AG04450 (cell line): ENCODE data around the gene RFX5. TPM values are rescaled to one million over a fixed set of nuclear protein-coding genes. Genes with fewer than 3 reads are reported as not detected.

Experiments used
- CTCF ChIA-PET: fragments of 300-600, 350-600 bp; formaldehyde crosslinking; extraction: SDS; loops from one replicate; lab custom pipeline; 2022; ENCODE audit warnings: antibody characterized with exemption, inconsistent platforms; lab: Charles Lee
- POLR2A ChIA-PET: fragments of 350-600 bp; formaldehyde crosslinking; extraction: SDS; loops from one replicate; lab custom pipeline; 2021; ENCODE audit warnings: antibody characterized with exemption, inconsistent platforms; lab: Yijun Ruan, JAX
- DNase-seq: peaks from one replicate; pipeline ENCODE4 v3.0.0-alpha.2; 2011; ENCODE audit warnings: low read depth, low spot score
- H3K27ac ChIP-seq: one replicate; pipeline ENCODE4 v1.5.1; 2012; ENCODE audit warnings: low read depth, low read length, control low read depth
- H3K27me3 ChIP-seq: one replicate; pipeline ENCODE4 v1.6.0; 2012; ENCODE audit warnings: low read length; ENCODE audit not compliant: control insufficient read depth, insufficient read depth
- H3K4me3 ChIP-seq: 2 replicates; pipeline ENCODE4 v1.5.1; 2011; ENCODE audit warnings: mild to moderate bottlenecking, low read depth, low read length, control low read depth
- H3K9me3 ChIP-seq: 2 replicates; pipeline ENCODE4 v1.5.1; 2012; ENCODE audit warnings: low read length; ENCODE audit not compliant: control insufficient read depth, insufficient read depth
- CTCF ChIP-seq: IDR thresholded peaks from 2 replicates; pipeline ENCODE4 v1.5.1; 2011; ENCODE audit warnings: low read depth, low read length, control low read depth, inconsistent platforms
- polyA plus RNA-seq: library from polyadenylated mRNA; depleted of rRNA; stranded (reverse); fragments of >200 nt; gene quantifications from 2 replicates; pipeline ENCODE4 v1.2.3, GENCODE V29; 2011

The RFX5 gene
- polyA plus RNA-seq, 1 experiment, result 40.9 TPM

GRCh38 chr1:151386002-151386401, 39.0 kb upstream of the RFX5 start:
- no peak for TF ChIP-seq CTCF
- POLR2A ChIA-PET, result interaction anchor here (1.7 kb wide), 1 partner anchor 14 kb away, joined by 5 read pairs; no protein-coding TSS in a partner anchor
- Histone ChIP-seq H3K9me3 (no peaks in the 10 kb centered on the region), H3K27ac (no peak overlapping the region), H3K27me3 (peaks cover 6% of the 10 kb centered on the region), H3K4me3 (no peak overlapping the region)
- DNase-seq, result no peak
- CTCF ChIA-PET, result no interaction called here

GRCh38 chr1:151384584-151384983, 37.5 kb upstream of the RFX5 start:
- Histone ChIP-seq H3K27ac (no peak overlapping the region), H3K9me3 (no peaks in the 10 kb centered on the region), H3K27me3 (peaks cover 6% of the 10 kb centered on the region), H3K4me3 (no peak overlapping the region)
- ChIA-PET POLR2A (interaction anchor here (0.6 to 1.7 kb wide), 2 partner anchors 13 to 15 kb away, joined by 4 to 5 read pairs; partner anchors contain the start of gene PSMB4), CTCF (interaction anchor here (2.7 kb wide), 1 partner anchor 44 kb away, joined by 15 read pairs; no protein-coding TSS in a partner anchor)
- no peak for DNase-seq
- no peak for TF ChIP-seq CTCF

- no peak for TF ChIP-seq CTCF
- ChIA-PET CTCF (interaction anchor here (0.7 kb wide), 1 partner anchor 216 kb away, joined by 3 read pairs; no protein-coding TSS in a partner anchor), POLR2A (no interaction called here)
- Histone ChIP-seq H3K4me3 (no peak overlapping the region), H3K27me3 (peaks cover 8% of the 10 kb centered on the region), H3K9me3 (no peaks in the 10 kb centered on the region), H3K27ac (no peak overlapping the region)
- no peak for DNase-seq
Measured at GRCh38 chr1:151377150-151377884, 30.3 kb upstream of the RFX5 start.

- Histone ChIP-seq H3K27ac (no peak overlapping the region), H3K9me3 (no peaks in the 10 kb centered on the region; the same call in 1 of the 2 replicates), H3K27me3 (no peaks in the 10 kb centered on the region), H3K4me3 (no peak overlapping the region)
- CTCF ChIA-PET, result no interaction called here
- POLR2A ChIA-PET, result interaction anchor here (0.6 to 2.3 kb wide), 5 partner anchors 13 to 568 kb away, joined by 3 to 8 read pairs (median 6); no protein-coding TSS in a partner anchor
- DNase-seq, result no peak
- TF ChIP-seq CTCF, result no peak
Measured at GRCh38 chr1:151373196-151373595, 26.1 kb upstream of the RFX5 start.
